Transverse colon (tissue), 4 donors: Measurements from ENCODE around the gene VCX3A. TPM values are rescaled to one million over a fixed set of nuclear protein-coding genes. Genes with fewer than 3 reads are reported as not detected.

Source experiments
- DNase-seq: peaks from one replicate; pipeline ENCODE4 v3.0.0-alpha.2; 2019
- H3K27ac ChIP-seq, 4 donors: fragments of 200-600 bp; sonication (generic); 2 replicates each; pipeline ENCODE4 v1.5.1; 2016 to 2018; ENCODE audit warnings: inconsistent platforms in 4 of 4
- H3K27me3 ChIP-seq: fragments of 200-600 bp; sonication (generic); 2 replicates; pipeline ENCODE4 v1.5.1; 2017; ENCODE audit warnings: inconsistent platforms
- H3K36me3 ChIP-seq, 4 donors: fragments of 200-600 bp; sonication (generic); 2 replicates each; pipeline ENCODE4 v1.5.1; 2017 to 2019; ENCODE audit warnings: inconsistent platforms in 4 of 4
- H3K4me1 ChIP-seq, 4 donors: fragments of 200-600 bp; sonication (generic); 2 replicates each; pipeline ENCODE4 v1.5.1; 2017 to 2020; ENCODE audit warnings: inconsistent platforms in 4 of 4
- H3K4me3 ChIP-seq, 4 donors: fragments of 200-600 bp; sonication (generic); 1 replicate in 1 of 4; 2 replicates in 3 of 4; pipeline versions ENCODE4 v1.5.1 to v1.6.1; 2017 to 2019; ENCODE audit warnings: inconsistent platforms in 4 of 4
- H3K9me3 ChIP-seq, 2 donors: fragments of 200-600 bp; sonication (generic); 2 replicates each; pipeline ENCODE4 v1.5.1; 2017 to 2019; ENCODE audit warnings: inconsistent platforms in 2 of 2
- CTCF ChIP-seq, 5 experiments: fragments of 200-600 bp in 3 of 5; fragments of 450-650 bp in 2 of 5; sonication (generic) in 3 of 5; IDR thresholded peaks; 1 replicate in 2 of 5; 2 replicates in 3 of 5; pipeline ENCODE4 v1.5.1; 2016 to 2017; ENCODE audit warnings: antibody characterized with exemption in 5 of 5, inconsistent platforms in 3 of 5, mild to moderate bottlenecking in 2 of 5, moderate library complexity in 1 of 5
- EP300 ChIP-seq: sonication (generic); formaldehyde crosslinking; IDR thresholded peaks from one replicate; pipeline ENCODE4 v1.6.1; 2017; ENCODE audit warnings: antibody characterized with exemption, low read depth
- POLR2A ChIP-seq: fragments of 450-650 bp; IDR thresholded peaks from one replicate; pipeline ENCODE4 v1.6.1; 2016; ENCODE audit warnings: antibody characterized with exemption, mild to moderate bottlenecking, moderate library complexity
- POLR2AphosphoS5 ChIP-seq, 3 donors: sonication (generic); formaldehyde crosslinking; IDR thresholded peaks; one replicate each; pipeline ENCODE4 v1.6.1; 2016; ENCODE audit warnings: antibody characterized with exemption in 3 of 3
- WGBS, 2 donors: methylation state at CpG; one replicate each; pipeline ENCODE4 v1.1.5; 2018; ENCODE audit warnings: low coverage in 1 of 2; 5-methylcytosine and 5-hydroxymethylcytosine counted together
- in situ Hi-C, 4 donors: fragments of 200-750 bp; cut with MboI; loops; one replicate each; pipeline versions ENCODE4 v1.15.0 to v1.15.1; 2017; ENCODE audit warnings: low sequenced_read_pairs in 3 of 4, low pct_ligation_motif_present in 1 of 4, low pct_unique_long_range_greater_than_20kb in 1 of 4
- intact Hi-C: fragments of 100-400 bp; cut with DNase I; formaldehyde crosslinking; loops from one replicate; pipeline ENCODE4 v1.15.1; 2023; ENCODE audit warnings: low total_unique reads
- total RNA-seq, 4 donors: library from RNA; depleted of rRNA; stranded (reverse); fragments of >200 nt; gene quantifications; one replicate each; pipeline ENCODE4 v1.1.0, GENCODE V29; 2016

The VCX3A gene
- total RNA-seq, 4 donors from 2014 or later: not detected

GRCh38 chrX:6506444-6506843, 28.5 kb downstream of the VCX3A start:
- no peaks in the 10 kb centered on the region for H3K9me3 ChIP-seq
- no peaks in the 10 kb centered on the region for H3K27me3 ChIP-seq
- no peaks in the 10 kb centered on the region for H3K4me1 ChIP-seq
- no peak overlapping the region for H3K4me3 ChIP-seq
- intact Hi-C loops: no loop called here
- H3K36me3 ChIP-seq: no peaks in the 10 kb centered on the region
- in situ Hi-C loops: no loop called here
- TF ChIP-seq POLR2A (no peak), POLR2AphosphoS5 (IDR thresholded peaks at IDR 0.05) (no peak), EP300 (no peak), CTCF (IDR thresholded peaks at IDR 0.05) (no peak)
- DNase-seq: no peak
- no peak overlapping the region for H3K27ac ChIP-seq
- 86% methylated on average over 4 of the region's 4 CpGs; no CpG with 5 or more reads in 1 of the 2 donors for WGBS, 2 donors

GRCh38 chrX:6505960-6506359, 29.0 kb downstream of the VCX3A start:
- TF ChIP-seq POLR2AphosphoS5 (IDR thresholded peaks at IDR 0.05): no peak
- TF ChIP-seq CTCF (IDR thresholded peaks at IDR 0.05): no peak
- no peak for TF ChIP-seq POLR2A
- TF ChIP-seq EP300: no peak
- Histone ChIP-seq H3K4me3 (no peak overlapping the region), H3K9me3 (no peaks in the 10 kb centered on the region), H3K36me3 (no peaks in the 10 kb centered on the region), H3K27me3 (no peaks in the 10 kb centered on the region), H3K4me1 (no peaks in the 10 kb centered on the region), H3K27ac (no peak overlapping the region)
- no peak for DNase-seq
- 28% methylated on average over 2 of the region's 2 CpGs; no CpG with 5 or more reads in 1 of the 2 donors for WGBS, 2 donors
- intact Hi-C loops (no loop called here), in situ Hi-C loops (no loop called here)

GRCh38 chrX:6500719-6501118, 34.2 kb downstream of the VCX3A start:
- no peaks in the 10 kb centered on the region for H3K36me3 ChIP-seq
- H3K27me3 ChIP-seq: no peaks in the 10 kb centered on the region
- in situ Hi-C loops: no loop called here
- intact Hi-C loops: no loop called here
- TF ChIP-seq CTCF (IDR thresholded peaks at IDR 0.05) (no peak), POLR2A (no peak), EP300 (no peak), POLR2AphosphoS5 (IDR thresholded peaks at IDR 0.05) (no peak)
- H3K4me3 ChIP-seq: no peak overlapping the region
- H3K9me3 ChIP-seq: no peaks in the 10 kb centered on the region
- WGBS, 2 donors: 50 to 68% methylated on average over 1 of the region's 1 CpG
- no peaks in the 10 kb centered on the region for H3K4me1 ChIP-seq
- no peak for DNase-seq
- H3K27ac ChIP-seq: no peak overlapping the region

GRCh38 chrX:6498324-6498723, 36.6 kb downstream of the VCX3A start:
- Histone ChIP-seq H3K36me3 (no peaks in the 10 kb centered on the region), H3K9me3 (no peaks in the 10 kb centered on the region), H3K27ac (no peak overlapping the region), H3K4me1 (no peaks in the 10 kb centered on the region), H3K4me3 (no peak overlapping the region), H3K27me3 (no peaks in the 10 kb centered on the region)
- DNase-seq: no peak
- no peak for TF ChIP-seq EP300
- in situ Hi-C loops: no loop called here
- WGBS, 2 donors: 80% methylated on average over 2 of the region's 2 CpGs; no CpG with 5 or more reads in 1 of the 2 donors
- intact Hi-C loops: no loop called here
